ENCODE results near the gene SPATA16.
"Not testable (repeated sequence)": the region's sequence is repeated elsewhere in the genome, so short reads cannot be mapped to it uniquely, and the experiment has no call there.

SPATA16 gene

GRCh38 chr3:172968646-172969045 lies 172.4 kb downstream of the SPATA16 start:
- no peak overlapping the region for H3K4me3 ChIP-seq (replicated peaks; ENCODE audit: low read depth, low read length)
- no peak for DNase-seq (ENCODE audit: low read depth)
- no peak for TF ChIP-seq CTCF (IDR thresholded peaks at IDR 0.05; ENCODE audit: low read length, missing control alignments)

GRCh38 chr3:172965256-172965655 lies 175.8 kb downstream of the SPATA16 start:
- DNase-seq (ENCODE audit: low read depth) = peak; percentile 36
- no peak overlapping the region for H3K4me3 ChIP-seq (replicated peaks; ENCODE audit: low read depth, low read length)
- TF ChIP-seq CTCF (IDR thresholded peaks at IDR 0.05; ENCODE audit: low read length, missing control alignments) = no peak

- DNase-seq (ENCODE audit: low read depth); H3K4me3 ChIP-seq (replicated peaks; ENCODE audit: low read depth, low read length): not testable (repeated sequence)
Measured at GRCh38 chr3:172960626-172961182, 180.3 kb downstream of the SPATA16 start.

- no peak for DNase-seq (ENCODE audit: low read depth)
- H3K4me3 ChIP-seq (replicated peaks; ENCODE audit: low read depth, low read length) = no peak overlapping the region
- TF ChIP-seq CTCF (IDR thresholded peaks at IDR 0.05; ENCODE audit: low read length, missing control alignments) = no peak
Measured at GRCh38 chr3:172958565-172958964, 182.5 kb downstream of the SPATA16 start.

GRCh38 chr3:172953571-172953970 lies 187.5 kb downstream of the SPATA16 start:
- no peak overlapping the region for H3K4me3 ChIP-seq (replicated peaks; ENCODE audit: low read depth, low read length)
- no peak for DNase-seq (ENCODE audit: low read depth)
- TF ChIP-seq CTCF (IDR thresholded peaks at IDR 0.05; ENCODE audit: low read length, missing control alignments) = no peak

- no peak for TF ChIP-seq CTCF (IDR thresholded peaks at IDR 0.05; ENCODE audit: low read length, missing control alignments)
- no peak for DNase-seq (ENCODE audit: low read depth)
- H3K4me3 ChIP-seq (replicated peaks; ENCODE audit: low read depth, low read length) = no peak overlapping the region
Measured at GRCh38 chr3:172951511-172951910, 189.5 kb downstream of the SPATA16 start.

- DNase-seq (ENCODE audit: low read depth) = no peak
- TF ChIP-seq CTCF (IDR thresholded peaks at IDR 0.05; ENCODE audit: low read length, missing control alignments) = no peak
- H3K4me3 ChIP-seq (replicated peaks; ENCODE audit: low read depth, low read length) = no peak overlapping the region
Measured at GRCh38 chr3:172946061-172946460, 195.0 kb downstream of the SPATA16 start.

Measured in fibroblast of pulmonary artery (primary cell).